Left renal cortex interstitium (tissue), 4 donors: ENCODE results near the gene GLO1. TPM values are rescaled to one million over a fixed set of nuclear protein-coding genes. Genes with fewer than 3 reads are reported as not detected.

Experiments
- DNase-seq, 4 donors: peaks; one replicate each; pipeline ENCODE4 v3.0.0-alpha.2; 2013; ENCODE audit warnings: low read depth in 4 of 4, low spot score in 2 of 4, missing footprints in 1 of 4
- polyA plus RNA-seq, 4 donors: library from polyadenylated mRNA; unstranded; fragments of 120-200 nt; gene quantifications; one replicate each; pipeline ENCODE4 v1.2.1, GENCODE V29; 2013; ENCODE audit not compliant: insufficient read length in 4 of 4

Gene GLO1
- polyA plus RNA-seq, 4 donors: 125 to 164 (median 149) TPM

DNA sequence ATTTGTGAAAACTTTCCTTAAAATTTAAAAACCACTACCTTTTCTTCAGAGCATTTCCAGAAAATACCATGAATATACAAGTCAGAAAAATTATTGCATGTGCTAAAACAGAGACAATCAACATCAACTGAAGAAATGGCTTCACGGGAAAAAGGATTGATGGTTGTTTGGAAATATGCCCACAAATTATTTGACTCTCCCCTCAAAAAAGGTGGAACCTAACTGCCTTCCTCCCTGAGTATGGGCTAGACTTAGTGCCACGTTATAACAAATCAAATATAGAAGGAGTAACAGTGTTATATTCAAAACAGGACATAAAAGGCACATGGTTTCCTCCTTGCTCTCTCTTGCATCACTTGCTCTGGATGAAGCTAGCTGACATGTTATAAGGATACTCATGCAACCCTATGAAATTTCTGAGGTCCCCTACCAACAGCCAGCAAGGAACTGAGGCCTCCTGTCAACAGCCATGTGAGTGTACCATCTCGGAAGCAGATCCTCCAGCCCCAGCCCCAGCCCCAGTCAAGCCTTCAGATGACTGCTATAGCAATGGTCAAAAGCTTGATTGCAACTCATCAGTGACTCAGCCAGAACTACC lies 71.7 kb downstream of the GLO1 start:
- no peak for DNase-seq

Other genes with a start within 250 kb of the GLO1 start
- 10 to 100 TPM; 12.1 to 15.7 (median 12.9) TPM for gene BTBD9, start 63.2 kb downstream of the GLO1 start, polyA plus RNA-seq
- under 1 TPM; 0.35 to 0.57 (median 0.39) TPM for gene DNAH8, start 12.2 kb upstream of the GLO1 start, polyA plus RNA-seq